Epithelial cell of esophagus (primary cell): ENCODE data around the gene NKX3-2.

Source experiments
- DNase-seq: peaks from one replicate; pipeline ENCODE4 v3.0.0; 2010; ENCODE audit warnings: low read depth
- H3K4me3 ChIP-seq: 2 replicates; pipeline ENCODE4 v1.5.1; 2011; ENCODE audit warnings: mild to moderate bottlenecking, low read length, control low read depth
- TF ChIP-seq, protein P1 (sequence below): IDR thresholded peaks from 2 replicates; pipeline ENCODE4 v1.5.1; 2011; ENCODE audit warnings: low read depth, mild to moderate bottlenecking, low read length, control low read depth, inconsistent platforms; ENCODE audit not compliant: insufficient read depth; ENCODE audit errors: missing control alignments

The NKX3-2 gene

GRCh38 chr4:13543839-13544605 is at the start of gene NKX3-2:
TSS of gene NKX3-2 (minus strand) at chr4:13544508. CDS start at chr4:13544414, 94 bp downstream.
- peak; percentile 53 for DNase-seq
- TF ChIP-seq, protein P1, sequence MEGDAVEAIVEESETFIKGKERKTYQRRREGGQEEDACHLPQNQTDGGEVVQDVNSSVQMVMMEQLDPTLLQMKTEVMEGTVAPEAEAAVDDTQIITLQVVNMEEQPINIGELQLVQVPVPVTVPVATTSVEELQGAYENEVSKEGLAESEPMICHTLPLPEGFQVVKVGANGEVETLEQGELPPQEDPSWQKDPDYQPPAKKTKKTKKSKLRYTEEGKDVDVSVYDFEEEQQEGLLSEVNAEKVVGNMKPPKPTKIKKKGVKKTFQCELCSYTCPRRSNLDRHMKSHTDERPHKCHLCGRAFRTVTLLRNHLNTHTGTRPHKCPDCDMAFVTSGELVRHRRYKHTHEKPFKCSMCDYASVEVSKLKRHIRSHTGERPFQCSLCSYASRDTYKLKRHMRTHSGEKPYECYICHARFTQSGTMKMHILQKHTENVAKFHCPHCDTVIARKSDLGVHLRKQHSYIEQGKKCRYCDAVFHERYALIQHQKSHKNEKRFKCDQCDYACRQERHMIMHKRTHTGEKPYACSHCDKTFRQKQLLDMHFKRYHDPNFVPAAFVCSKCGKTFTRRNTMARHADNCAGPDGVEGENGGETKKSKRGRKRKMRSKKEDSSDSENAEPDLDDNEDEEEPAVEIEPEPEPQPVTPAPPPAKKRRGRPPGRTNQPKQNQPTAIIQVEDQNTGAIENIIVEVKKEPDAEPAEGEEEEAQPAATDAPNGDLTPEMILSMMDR = no peak

DNA sequence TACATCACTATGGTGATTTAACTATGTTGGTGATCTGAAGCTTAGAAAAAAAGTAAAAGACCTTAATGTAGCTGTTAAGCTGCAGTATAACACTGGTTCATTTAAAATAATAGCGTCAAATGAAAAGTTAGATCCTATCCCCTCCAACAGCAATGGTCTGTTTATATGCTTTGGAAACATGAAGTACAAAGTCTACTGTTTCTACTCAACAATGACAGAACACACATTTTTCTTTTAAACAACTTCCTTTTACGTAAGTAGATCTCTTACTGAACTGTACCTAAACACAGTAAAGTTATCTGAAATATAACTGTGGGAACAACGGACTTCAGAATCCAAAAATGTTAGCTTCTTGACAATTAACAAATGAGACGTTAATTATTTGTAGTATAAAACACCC is 47.9 kb upstream of the NKX3-2 start:
- no peak overlapping the region for H3K4me3 ChIP-seq
- no peak for DNase-seq
- TF ChIP-seq, protein P1 = no peak

More at GRCh38 chr4:13543839-13544605, at the start of gene NKX3-2:
- peak within 1 kb of the TSS; percentile 58 for H3K4me3 ChIP-seq

DNA sequence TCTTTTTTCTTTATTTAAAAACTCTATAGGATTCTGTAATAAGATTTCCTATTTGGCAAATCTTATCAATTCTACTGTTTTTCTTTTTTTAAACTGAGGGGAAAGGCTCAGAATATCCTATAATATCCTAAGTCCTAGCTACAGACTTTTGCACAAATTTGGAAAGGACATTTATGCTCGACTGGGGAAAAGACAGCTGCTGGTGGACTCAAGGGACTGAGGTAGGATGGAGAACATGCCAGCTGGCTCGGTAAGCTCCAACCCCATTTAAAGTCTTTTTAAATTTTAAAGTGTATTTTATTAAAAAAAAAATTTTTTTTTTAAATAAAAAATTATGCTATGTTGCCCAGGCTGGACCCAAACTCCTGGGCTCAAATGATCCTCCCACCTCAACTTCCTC is 46.5 kb upstream of the NKX3-2 start:
- DNase-seq = no peak
- H3K4me3 ChIP-seq = no peak overlapping the region
- TF ChIP-seq, protein P1 = no peak

DNA sequence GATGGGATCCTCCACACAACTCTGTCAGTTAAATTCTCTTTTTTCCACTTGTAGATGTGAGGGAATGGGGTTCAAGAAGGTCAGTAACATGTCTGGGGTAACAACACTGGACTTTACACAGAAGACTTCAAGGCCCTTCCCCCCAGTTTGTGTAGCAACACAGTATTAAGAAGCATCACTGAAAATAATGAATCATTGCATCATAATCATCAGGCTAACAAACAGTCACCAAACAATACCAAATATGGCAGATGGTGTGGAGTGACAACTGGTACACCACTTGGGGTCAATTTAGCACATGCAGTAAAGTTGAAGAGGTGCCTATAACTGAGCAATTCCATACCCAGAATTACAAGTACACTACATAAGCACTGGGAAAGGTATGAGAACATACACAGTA is 44.6 kb upstream of the NKX3-2 start:
- H3K4me3 ChIP-seq = no peak overlapping the region
- TF ChIP-seq, protein P1 = no peak
- no peak for DNase-seq

- peak; percentile 8 for DNase-seq
- TF ChIP-seq, protein P1 = no peak
- no peak overlapping the region for H3K4me3 ChIP-seq
These were observed 40.2 kb upstream of the NKX3-2 start for GRCh38 chr4:13584481-13584880.

GRCh38 chr4:13580036-13580435 is 35.7 kb upstream of the NKX3-2 start:
- TF ChIP-seq, protein P1 = no peak

DNA sequence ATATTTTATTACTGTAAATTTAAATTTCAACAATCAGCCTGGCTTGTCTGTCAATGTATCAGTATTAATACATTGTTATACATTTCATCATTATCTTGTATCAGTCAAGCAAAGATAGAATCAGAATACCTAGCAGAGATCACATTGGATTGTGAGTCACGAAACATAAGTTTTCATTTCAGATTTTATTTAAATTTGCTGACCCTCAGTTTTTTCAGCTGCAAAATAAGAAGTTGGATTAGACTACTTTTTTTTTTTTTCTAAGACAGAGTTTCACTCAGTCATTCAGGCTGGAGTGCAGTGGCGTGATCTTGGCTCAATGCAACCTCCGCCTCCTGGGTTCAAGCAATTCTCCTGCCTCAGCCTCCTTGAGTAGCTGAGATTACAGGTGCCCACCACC is 33.4 kb upstream of the NKX3-2 start:
- no peak overlapping the region for H3K4me3 ChIP-seq
- TF ChIP-seq, protein P1 = no peak
- DNase-seq = no peak

More at GRCh38 chr4:13580036-13580435, 35.7 kb upstream of the NKX3-2 start:
- no peak overlapping the region for H3K4me3 ChIP-seq
- DNase-seq = no peak
